HL-60 (cell line): Measurements from ENCODE around the gene CEP63.
A peak's percentile ranks its signal among the peaks of the same experiment; 100 is the strongest.

Experiments used
- DNase-seq, 2 experiments: peaks; one replicate each; pipeline ENCODE4 v3.0.0-alpha.2; 2010 to 2020; ENCODE audit warnings: low read depth in 1 of 2, low spot score in 1 of 2
- H3K27ac ChIP-seq: fragments of 250-450 bp; sonication (Bioruptor Pico); replicated peaks from 2 replicates; pipeline ENCODE4 v1.5.1; 2020; ENCODE audit warnings: mild to moderate bottlenecking, moderate library complexity
- H3K27me3 ChIP-seq: fragments of 250-450 bp; sonication (Bioruptor Pico); 2 replicates; pipeline ENCODE4 v1.5.1; 2021; ENCODE audit warnings: mild to moderate bottlenecking, moderate library complexity; ENCODE audit not compliant: insufficient read depth, poor library complexity, severe bottlenecking
- H3K4me3 ChIP-seq: replicated peaks from 2 replicates; pipeline ENCODE4 v1.5.1; 2011; ENCODE audit warnings: mild to moderate bottlenecking, control low read depth, low read length; ENCODE audit not compliant: insufficient read depth
- GABPA ChIP-seq: IDR thresholded peaks from 2 replicates; pipeline ENCODE4 v1.6.1; 2012; ENCODE audit warnings: low read depth
- POLR2AphosphoS5 ChIP-seq: IDR thresholded peaks from 2 replicates; pipeline ENCODE4 v1.6.1; 2012; ENCODE audit warnings: low read depth
- SPI1 ChIP-seq: IDR thresholded peaks from 2 replicates; pipeline ENCODE4 v1.6.1; 2012; ENCODE audit warnings: low read depth, mild to moderate bottlenecking, borderline replicate concordance
- TF ChIP-seq, protein P1 (sequence below): IDR thresholded peaks from 2 replicates; pipeline ENCODE4 v1.6.1; 2012; ENCODE audit warnings: low read depth; ENCODE audit not compliant: insufficient replicate concordance
- TF ChIP-seq, protein P2 (sequence below): IDR thresholded peaks from one replicate; pipeline ENCODE4 v1.5.1; 2011; ENCODE audit warnings: low read length, control low read depth, inconsistent platforms; ENCODE audit not compliant: insufficient read depth

Gene CEP63

DNA sequence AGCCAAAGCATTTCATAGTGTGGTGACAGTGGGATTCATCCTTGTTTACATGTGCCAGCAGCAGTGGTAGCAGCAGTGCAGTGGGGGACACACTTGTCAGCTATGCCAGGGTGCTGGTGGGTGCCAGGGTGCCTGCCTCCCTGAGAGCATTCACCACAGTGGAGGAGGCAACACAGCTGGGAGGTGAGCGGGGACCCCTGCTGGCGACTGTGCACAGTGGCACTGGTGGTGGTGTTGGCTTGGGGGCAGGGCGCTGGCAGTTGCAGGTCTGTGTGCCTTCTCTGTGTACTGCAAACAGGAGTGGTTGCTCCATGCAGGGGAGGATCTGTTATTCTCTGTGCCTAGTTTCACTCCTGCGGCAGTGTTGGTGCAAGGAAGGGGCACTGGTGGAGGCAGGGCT lies 41.2 kb downstream of the CEP63 start:
- H3K27me3 ChIP-seq, result no peaks in the 10 kb centered on the region
- no peak for TF ChIP-seq SPI1
- TF ChIP-seq GABPA, result no peak
- TF ChIP-seq POLR2AphosphoS5, result no peak
- TF ChIP-seq, protein P1, sequence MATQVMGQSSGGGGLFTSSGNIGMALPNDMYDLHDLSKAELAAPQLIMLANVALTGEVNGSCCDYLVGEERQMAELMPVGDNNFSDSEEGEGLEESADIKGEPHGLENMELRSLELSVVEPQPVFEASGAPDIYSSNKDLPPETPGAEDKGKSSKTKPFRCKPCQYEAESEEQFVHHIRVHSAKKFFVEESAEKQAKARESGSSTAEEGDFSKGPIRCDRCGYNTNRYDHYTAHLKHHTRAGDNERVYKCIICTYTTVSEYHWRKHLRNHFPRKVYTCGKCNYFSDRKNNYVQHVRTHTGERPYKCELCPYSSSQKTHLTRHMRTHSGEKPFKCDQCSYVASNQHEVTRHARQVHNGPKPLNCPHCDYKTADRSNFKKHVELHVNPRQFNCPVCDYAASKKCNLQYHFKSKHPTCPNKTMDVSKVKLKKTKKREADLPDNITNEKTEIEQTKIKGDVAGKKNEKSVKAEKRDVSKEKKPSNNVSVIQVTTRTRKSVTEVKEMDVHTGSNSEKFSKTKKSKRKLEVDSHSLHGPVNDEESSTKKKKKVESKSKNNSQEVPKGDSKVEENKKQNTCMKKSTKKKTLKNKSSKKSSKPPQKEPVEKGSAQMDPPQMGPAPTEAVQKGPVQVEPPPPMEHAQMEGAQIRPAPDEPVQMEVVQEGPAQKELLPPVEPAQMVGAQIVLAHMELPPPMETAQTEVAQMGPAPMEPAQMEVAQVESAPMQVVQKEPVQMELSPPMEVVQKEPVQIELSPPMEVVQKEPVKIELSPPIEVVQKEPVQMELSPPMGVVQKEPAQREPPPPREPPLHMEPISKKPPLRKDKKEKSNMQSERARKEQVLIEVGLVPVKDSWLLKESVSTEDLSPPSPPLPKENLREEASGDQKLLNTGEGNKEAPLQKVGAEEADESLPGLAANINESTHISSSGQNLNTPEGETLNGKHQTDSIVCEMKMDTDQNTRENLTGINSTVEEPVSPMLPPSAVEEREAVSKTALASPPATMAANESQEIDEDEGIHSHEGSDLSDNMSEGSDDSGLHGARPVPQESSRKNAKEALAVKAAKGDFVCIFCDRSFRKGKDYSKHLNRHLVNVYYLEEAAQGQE, result no peak
- TF ChIP-seq, protein P2, sequence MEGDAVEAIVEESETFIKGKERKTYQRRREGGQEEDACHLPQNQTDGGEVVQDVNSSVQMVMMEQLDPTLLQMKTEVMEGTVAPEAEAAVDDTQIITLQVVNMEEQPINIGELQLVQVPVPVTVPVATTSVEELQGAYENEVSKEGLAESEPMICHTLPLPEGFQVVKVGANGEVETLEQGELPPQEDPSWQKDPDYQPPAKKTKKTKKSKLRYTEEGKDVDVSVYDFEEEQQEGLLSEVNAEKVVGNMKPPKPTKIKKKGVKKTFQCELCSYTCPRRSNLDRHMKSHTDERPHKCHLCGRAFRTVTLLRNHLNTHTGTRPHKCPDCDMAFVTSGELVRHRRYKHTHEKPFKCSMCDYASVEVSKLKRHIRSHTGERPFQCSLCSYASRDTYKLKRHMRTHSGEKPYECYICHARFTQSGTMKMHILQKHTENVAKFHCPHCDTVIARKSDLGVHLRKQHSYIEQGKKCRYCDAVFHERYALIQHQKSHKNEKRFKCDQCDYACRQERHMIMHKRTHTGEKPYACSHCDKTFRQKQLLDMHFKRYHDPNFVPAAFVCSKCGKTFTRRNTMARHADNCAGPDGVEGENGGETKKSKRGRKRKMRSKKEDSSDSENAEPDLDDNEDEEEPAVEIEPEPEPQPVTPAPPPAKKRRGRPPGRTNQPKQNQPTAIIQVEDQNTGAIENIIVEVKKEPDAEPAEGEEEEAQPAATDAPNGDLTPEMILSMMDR, result no peak
- DNase-seq, result peak in 1 of 2 experiments; percentile 17

DNA sequence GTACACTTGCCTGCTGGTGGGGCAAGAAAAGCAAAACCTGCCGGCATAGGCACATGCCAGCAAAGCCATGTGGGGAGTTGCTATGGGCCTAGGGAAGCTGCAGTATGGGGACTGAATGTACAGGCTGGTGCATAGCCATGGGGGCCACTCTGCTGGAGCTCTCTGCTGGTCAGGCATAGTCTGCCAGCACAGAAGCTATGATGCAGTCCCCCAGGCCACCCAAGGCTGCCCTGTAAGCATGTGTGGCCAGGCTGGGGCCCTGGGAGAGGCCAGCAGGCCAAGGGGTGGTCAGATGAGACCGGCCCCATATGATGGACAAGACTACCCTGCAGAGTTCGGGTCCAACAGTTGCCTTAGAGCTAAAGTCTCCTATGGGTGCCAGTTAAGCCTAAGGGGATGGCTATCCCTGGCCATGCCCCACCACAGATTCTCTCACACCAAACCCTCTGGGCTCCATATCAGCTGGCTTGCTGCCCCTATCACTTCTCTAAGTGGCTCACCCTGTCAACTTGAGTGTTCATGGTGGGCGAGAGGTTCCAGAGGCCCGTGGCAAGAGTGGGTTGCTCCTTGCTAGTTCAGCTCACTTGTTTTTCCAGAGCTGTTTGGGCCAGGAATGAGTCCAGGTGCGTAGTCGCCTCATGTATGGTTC lies 41.8 kb downstream of the CEP63 start:
- TF ChIP-seq SPI1 (no peak), POLR2AphosphoS5 (no peak), GABPA (no peak)
- TF ChIP-seq, protein P2, result no peak
- TF ChIP-seq, protein P1, result no peak
- H3K27me3 ChIP-seq, result no peaks in the 10 kb centered on the region

More for the DNA sequence above, 41.2 kb downstream of the CEP63 start:
- Histone ChIP-seq H3K4me3 (no peak overlapping the region), H3K27ac (no peak overlapping the region)

DNA sequence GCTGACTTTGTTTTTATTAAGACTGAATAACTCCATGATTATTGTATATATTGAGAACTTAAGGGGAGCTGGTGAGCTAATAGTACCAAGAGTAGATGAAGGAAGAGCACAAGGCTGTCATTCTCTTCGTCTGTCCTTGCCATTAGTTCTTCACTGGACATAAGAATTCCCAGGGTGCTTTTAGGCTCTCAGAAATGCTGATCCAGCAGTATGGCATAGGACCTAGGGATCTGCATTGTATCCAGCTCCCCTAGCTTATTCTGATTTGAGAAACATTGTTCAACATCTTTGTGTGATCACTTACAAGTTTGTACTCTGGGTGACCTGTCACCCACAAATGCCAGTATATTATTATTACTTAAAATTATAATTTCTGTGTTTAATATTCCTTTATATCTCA lies 47.6 kb downstream of the CEP63 start:
- TF ChIP-seq POLR2AphosphoS5, result no peak
- TF ChIP-seq, protein P1, result no peak
- no peak for TF ChIP-seq SPI1
- no peak for TF ChIP-seq GABPA
- TF ChIP-seq, protein P2, result no peak
- Histone ChIP-seq H3K4me3 (no peak overlapping the region), H3K27me3 (no peaks in the 10 kb centered on the region), H3K27ac (no peak overlapping the region)
- no peak for DNase-seq

More for the DNA sequence above, 41.8 kb downstream of the CEP63 start:
- no peak overlapping the region for H3K4me3 ChIP-seq
- DNase-seq, result no peak
- H3K27ac ChIP-seq, result no peak overlapping the region
